Gastrocnemius medialis (tissue), 4 donors: Measurements from ENCODE around the gene DIP2B. TPM values are rescaled to one million over a fixed set of nuclear protein-coding genes. Genes with fewer than 3 reads are reported as not detected.

ENCODE experiments used
- ATAC-seq, 2 donors: fragments of 150-250 bp; one replicate each; pipeline ENCODE4 v1.9.1; 2016
- DNase-seq, 2 donors: peaks; one replicate each; pipeline ENCODE4 v3.0.0-alpha.2; 2019
- H3K27ac ChIP-seq, 4 donors: fragments of 200-600 bp; sonication (generic); 1 replicate in 1 of 4; 2 replicates in 3 of 4; pipeline ENCODE4 v1.5.1; 2016 to 2018; ENCODE audit warnings: mild to moderate bottlenecking in 2 of 4, moderate library complexity in 1 of 4
- H3K27me3 ChIP-seq, 3 donors: fragments of 200-600 bp; sonication (generic) in 2 of 3; 1 replicate in 1 of 3; 2 replicates in 2 of 3; pipeline versions ENCODE4 v1.5.1 to v1.6.0; 2016 to 2019; ENCODE audit warnings: mild to moderate bottlenecking in 1 of 3, moderate library complexity in 1 of 3
- H3K36me3 ChIP-seq, 2 donors: fragments of 200-600 bp; sonication (generic) in 1 of 2; one replicate each; pipeline ENCODE4 v1.5.1; 2017 to 2018
- H3K4me1 ChIP-seq, 2 donors: fragments of 200-600 bp; sonication (generic) in 1 of 2; one replicate each; pipeline ENCODE4 v1.5.1; 2016 to 2017; ENCODE audit warnings: mild to moderate bottlenecking in 2 of 2
- H3K4me3 ChIP-seq, 4 donors: fragments of 200-600 bp; sonication (generic) in 3 of 4; 1 replicate in 1 of 4; 2 replicates in 3 of 4; pipeline ENCODE4 v1.5.1; 2016 to 2019; ENCODE audit warnings: mild to moderate bottlenecking in 2 of 4
- H3K9me3 ChIP-seq, 3 donors: fragments of 200-600 bp; sonication (generic) in 2 of 3; 1 replicate in 1 of 3; 2 replicates in 2 of 3; pipeline ENCODE4 v1.5.1; 2016 to 2019
- POLR2A ChIP-seq, 2 donors: fragments of 450-650 bp; IDR thresholded peaks; one replicate each; pipeline ENCODE4 v1.6.1; 2017; ENCODE audit warnings: antibody characterized with exemption in 2 of 2, mild to moderate bottlenecking in 2 of 2, moderate library complexity in 2 of 2
- in situ Hi-C, 4 donors: fragments of 200-750 bp; cut with MboI; loops; one replicate each; pipeline versions ENCODE4 v1.15.0 to v1.8.0; 2017; ENCODE audit warnings: low sequenced_read_pairs in 4 of 4
- intact Hi-C: fragments of 100-400 bp; cut with DNase I; formaldehyde crosslinking; loops from one replicate; pipeline ENCODE4 v1.15.1; 2023; ENCODE audit warnings: low total_unique reads
- total RNA-seq, 4 donors: library from RNA; depleted of rRNA; stranded (reverse); fragments of >200 nt; gene quantifications; one replicate each; pipeline versions ENCODE4 v1.1.0 to v1.2.3, GENCODE V29; 2016
- TF ChIP-seq, protein P1 (sequence below), 5 experiments: fragments of 450-650 bp in 3 of 5; fragments of 200-600 bp in 2 of 5; sonication (generic) in 2 of 5; IDR thresholded peaks in 4 of 5; conservative IDR thresholded peaks in 1 of 5; 1 replicate in 4 of 5; 2 replicates in 1 of 5; pipeline ENCODE4 v1.5.1; 2016 to 2019; ENCODE audit warnings: antibody characterized with exemption in 5 of 5, mild to moderate bottlenecking in 3 of 5, moderate library complexity in 3 of 5

DIP2B gene
- total RNA-seq, 4 donors from 2014 or later = 11.5 to 15.2 (median 12.2) TPM

DNA sequence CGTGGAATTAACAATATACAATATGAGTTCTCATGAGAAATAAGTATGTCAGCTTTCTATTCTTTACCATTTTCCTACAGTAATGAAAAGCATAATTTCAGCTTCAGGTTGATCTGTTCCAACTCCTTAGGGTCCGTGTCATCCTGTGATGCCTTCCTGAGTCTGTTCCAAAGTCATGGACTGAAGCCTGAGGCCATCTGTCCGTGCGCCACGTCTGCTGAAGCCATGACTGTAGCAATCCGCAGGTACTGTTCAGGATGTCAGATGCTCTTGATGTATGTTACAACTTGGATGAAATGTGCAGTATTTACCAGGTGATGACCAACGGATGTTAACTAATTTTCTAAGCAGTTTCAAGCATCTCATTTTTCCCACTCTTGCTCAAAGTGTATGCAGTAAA is 192.1 kb downstream of the DIP2B start:
- no peak for DNase-seq
- TF ChIP-seq, protein P1, sequence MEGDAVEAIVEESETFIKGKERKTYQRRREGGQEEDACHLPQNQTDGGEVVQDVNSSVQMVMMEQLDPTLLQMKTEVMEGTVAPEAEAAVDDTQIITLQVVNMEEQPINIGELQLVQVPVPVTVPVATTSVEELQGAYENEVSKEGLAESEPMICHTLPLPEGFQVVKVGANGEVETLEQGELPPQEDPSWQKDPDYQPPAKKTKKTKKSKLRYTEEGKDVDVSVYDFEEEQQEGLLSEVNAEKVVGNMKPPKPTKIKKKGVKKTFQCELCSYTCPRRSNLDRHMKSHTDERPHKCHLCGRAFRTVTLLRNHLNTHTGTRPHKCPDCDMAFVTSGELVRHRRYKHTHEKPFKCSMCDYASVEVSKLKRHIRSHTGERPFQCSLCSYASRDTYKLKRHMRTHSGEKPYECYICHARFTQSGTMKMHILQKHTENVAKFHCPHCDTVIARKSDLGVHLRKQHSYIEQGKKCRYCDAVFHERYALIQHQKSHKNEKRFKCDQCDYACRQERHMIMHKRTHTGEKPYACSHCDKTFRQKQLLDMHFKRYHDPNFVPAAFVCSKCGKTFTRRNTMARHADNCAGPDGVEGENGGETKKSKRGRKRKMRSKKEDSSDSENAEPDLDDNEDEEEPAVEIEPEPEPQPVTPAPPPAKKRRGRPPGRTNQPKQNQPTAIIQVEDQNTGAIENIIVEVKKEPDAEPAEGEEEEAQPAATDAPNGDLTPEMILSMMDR (IDR thresholded peaks at IDR 0.05 in 4 of 5, conservative IDR thresholded peaks at IDR 0.05 in 1 of 5) = no peak
- no peak for TF ChIP-seq POLR2A (IDR thresholded peaks at IDR 0.05)
- peaks cover 7 to 86% of the 10 kb centered on the region in 2 donors for H3K36me3 ChIP-seq
- no peak for ATAC-seq
- in situ Hi-C loops = no loop called here
- intact Hi-C loops = no loop called here
- H3K27me3 ChIP-seq = no peaks in the 10 kb centered on the region
- no peak overlapping the region for H3K27ac ChIP-seq
- no peak overlapping the region for H3K4me3 ChIP-seq
- H3K9me3 ChIP-seq = no peaks in the 10 kb centered on the region
- H3K4me1 ChIP-seq = no peaks in the 10 kb centered on the region

DNA sequence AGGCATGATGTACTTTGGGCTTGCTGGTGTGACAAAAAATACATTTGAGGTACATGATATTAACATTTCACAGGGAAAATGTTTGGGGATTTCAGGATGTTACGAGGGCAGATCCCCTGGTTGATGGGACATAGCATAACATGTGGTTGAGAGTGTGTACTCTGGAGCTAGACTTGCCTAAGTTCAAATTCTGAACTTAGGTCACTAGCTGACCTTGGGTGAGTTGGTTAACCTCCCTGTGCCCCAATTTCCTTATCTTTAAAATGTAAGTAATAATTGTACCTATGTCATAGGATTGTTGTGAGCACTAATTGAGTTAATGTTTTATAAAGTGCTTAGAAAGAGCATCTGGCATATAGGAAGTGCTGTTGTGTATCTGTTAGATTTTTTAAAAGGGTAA is 194.4 kb downstream of the DIP2B start:
- intact Hi-C loops = no loop called here
- H3K4me3 ChIP-seq = no peak overlapping the region
- no peaks in the 10 kb centered on the region for H3K27me3 ChIP-seq
- H3K9me3 ChIP-seq = no peaks in the 10 kb centered on the region
- TF ChIP-seq, protein P1 (IDR thresholded peaks at IDR 0.05 in 4 of 5, conservative IDR thresholded peaks at IDR 0.05 in 1 of 5) = no peak
- no peak for TF ChIP-seq POLR2A (IDR thresholded peaks at IDR 0.05)
- ATAC-seq = no peak
- no peaks in the 10 kb centered on the region for H3K4me1 ChIP-seq
- no peak for DNase-seq
- in situ Hi-C loops = no loop called here
- no peak overlapping the region for H3K27ac ChIP-seq
- peaks cover 7 to 85% of the 10 kb centered on the region in 2 donors for H3K36me3 ChIP-seq

GRCh38 chr12:50699940-50700339 is 195.2 kb downstream of the DIP2B start:
- intact Hi-C loops (no loop called here), in situ Hi-C loops (no loop called here)
- DNase-seq = no peak
- no peaks in the 10 kb centered on the region for H3K4me1 ChIP-seq
- no peak overlapping the region for H3K4me3 ChIP-seq
- TF ChIP-seq, protein P1 (IDR thresholded peaks at IDR 0.05 in 4 of 5, conservative IDR thresholded peaks at IDR 0.05 in 1 of 5) = no peak
- no peak for TF ChIP-seq POLR2A (IDR thresholded peaks at IDR 0.05)
- no peak for ATAC-seq
- H3K9me3 ChIP-seq = no peaks in the 10 kb centered on the region
- H3K36me3 ChIP-seq = peaks cover 7 to 91% of the 10 kb centered on the region in 2 donors
- H3K27me3 ChIP-seq = no peaks in the 10 kb centered on the region
- H3K27ac ChIP-seq = no peak overlapping the region

DNA sequence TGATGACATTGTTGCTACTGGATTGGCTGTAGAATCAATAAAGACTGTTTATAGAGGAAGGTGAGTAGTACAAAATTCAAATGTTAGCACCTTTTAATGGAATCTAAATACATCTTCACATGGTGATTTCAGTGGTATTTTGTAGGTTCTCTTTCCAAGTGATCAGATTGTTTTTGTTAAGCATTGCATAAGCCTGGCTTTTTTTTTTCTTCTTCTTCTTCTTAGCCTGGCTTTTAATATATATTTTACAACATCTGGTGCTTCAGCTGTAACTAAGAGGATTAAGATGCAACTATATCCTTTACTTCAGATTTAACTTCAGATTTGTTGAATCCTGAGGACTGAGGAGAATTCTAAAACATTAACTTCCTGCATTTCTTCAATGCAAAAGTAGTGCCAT is 201.8 kb downstream of the DIP2B start:
- intact Hi-C loops = no loop called here
- DNase-seq (no peak), ATAC-seq (no peak)
- Histone ChIP-seq H3K36me3 (peaks cover 0 to 71% of the 10 kb centered on the region in 2 donors), H3K4me1 (no peaks in the 10 kb centered on the region), H3K27ac (no peak overlapping the region), H3K27me3 (no peaks in the 10 kb centered on the region), H3K9me3 (no peaks in the 10 kb centered on the region), H3K4me3 (no peak overlapping the region)
- no peak for TF ChIP-seq POLR2A (IDR thresholded peaks at IDR 0.05)
- TF ChIP-seq, protein P1 (IDR thresholded peaks at IDR 0.05 in 4 of 5, conservative IDR thresholded peaks at IDR 0.05 in 1 of 5) = no peak
- in situ Hi-C loops = no loop called here

GRCh38 chr12:50707396-50707795 is 202.6 kb downstream of the DIP2B start:
- in situ Hi-C loops = no loop called here
- H3K4me1 ChIP-seq = no peaks in the 10 kb centered on the region
- DNase-seq (no peak), ATAC-seq (no peak)
- intact Hi-C loops = no loop called here
- TF ChIP-seq, protein P1 (IDR thresholded peaks at IDR 0.05 in 4 of 5, conservative IDR thresholded peaks at IDR 0.05 in 1 of 5) = no peak
- no peak for TF ChIP-seq POLR2A (IDR thresholded peaks at IDR 0.05)
- H3K4me3 ChIP-seq = no peak overlapping the region
- H3K27ac ChIP-seq = no peak overlapping the region
- H3K9me3 ChIP-seq = no peaks in the 10 kb centered on the region
- no peaks in the 10 kb centered on the region for H3K27me3 ChIP-seq
- H3K36me3 ChIP-seq = peaks cover 0 to 71% of the 10 kb centered on the region in 2 donors
